GM12891 (cell line): ENCODE data around the gene MAD1L1.

Source experiments
- DNase-seq: peaks from one replicate; pipeline ENCODE4 v3.0.0; 2011; ENCODE audit warnings: low spot score; ENCODE audit not compliant: insufficient read length
- FAIRE-seq: peaks from 2 replicates; lab custom pipeline; 2011; peaks lifted over from hg19 to GRCh38; lab: Jason Lieb, UNC
- PAX5 ChIP-seq: IDR thresholded peaks from 2 replicates; pipeline ENCODE4 v1.6.1; 2011; ENCODE audit warnings: low read length, moderate library complexity, mild to moderate bottlenecking; ENCODE audit not compliant: insufficient read depth, severe bottlenecking
- POLR2A ChIP-seq: IDR thresholded peaks from 2 replicates; pipeline ENCODE4 v1.6.1; 2011; ENCODE audit warnings: low read depth, low read length, control low read depth
- POLR2AphosphoS5 ChIP-seq: IDR thresholded peaks from 2 replicates; pipeline ENCODE4 v1.6.1; 2011; ENCODE audit warnings: low read depth, low read length, control low read depth
- POU2F2 ChIP-seq: IDR thresholded peaks from 2 replicates; pipeline ENCODE4 v1.6.1; 2011; ENCODE audit warnings: low read depth, mild to moderate bottlenecking, control low read depth, low read length, moderate library complexity
- SPI1 ChIP-seq: IDR thresholded peaks from 2 replicates; pipeline ENCODE4 v1.6.1; 2011; ENCODE audit warnings: low read depth, low read length, control low read depth
- TAF1 ChIP-seq: IDR thresholded peaks from 2 replicates; pipeline ENCODE4 v1.6.1; 2011; ENCODE audit warnings: low read depth, low read length, control low read depth

Gene MAD1L1

GRCh38 chr7:1852517-1853430 is 380.0 kb downstream of the MAD1L1 start:
- TF ChIP-seq POLR2A = no peak
- no peak for TF ChIP-seq POU2F2
- FAIRE-seq = no peak
- DNase-seq = no peak

GRCh38 chr7:1851721-1852516 is 380.8 kb downstream of the MAD1L1 start:
- DNase-seq (no peak), FAIRE-seq (no peak)
- no peak for TF ChIP-seq SPI1

GRCh38 chr7:1850976-1851571 is 381.7 kb downstream of the MAD1L1 start:
- no peak for DNase-seq
- no peak for FAIRE-seq

GRCh38 chr7:1850111-1850975 is 382.4 kb downstream of the MAD1L1 start:
- FAIRE-seq (no peak), DNase-seq (no peak)
- TF ChIP-seq POU2F2 (no peak), POLR2A (no peak), SPI1 (no peak), TAF1 (no peak), POLR2AphosphoS5 (no peak), PAX5 (no peak)

More at GRCh38 chr7:1850976-1851571, 381.7 kb downstream of the MAD1L1 start:
- no peak for TF ChIP-seq POLR2A
- no peak for TF ChIP-seq SPI1
- no peak for TF ChIP-seq PAX5
- no peak for TF ChIP-seq POU2F2
- TF ChIP-seq POLR2AphosphoS5 = no peak
- TF ChIP-seq TAF1 = no peak

GRCh38 chr7:1849351-1850041 is 383.2 kb downstream of the MAD1L1 start:
- no peak for FAIRE-seq
- no peak for DNase-seq
- TF ChIP-seq POU2F2 = no peak
- no peak for TF ChIP-seq POLR2A
- no peak for TF ChIP-seq SPI1
- no peak for TF ChIP-seq PAX5
- no peak for TF ChIP-seq TAF1
- TF ChIP-seq POLR2AphosphoS5 = no peak

- no peak for FAIRE-seq
- TF ChIP-seq TAF1 (no peak), POU2F2 (no peak), POLR2A (no peak), POLR2AphosphoS5 (no peak), PAX5 (no peak), SPI1 (no peak)
- DNase-seq = no peak
These were observed 383.8 kb downstream of the MAD1L1 start for GRCh38 chr7:1848911-1849311.

GRCh38 chr7:1848013-1848640 is 384.6 kb downstream of the MAD1L1 start:
- TF ChIP-seq SPI1 = no peak
- TF ChIP-seq POLR2AphosphoS5 = no peak
- no peak for TF ChIP-seq POU2F2
- TF ChIP-seq POLR2A = no peak
- TF ChIP-seq PAX5 = no peak
- DNase-seq = no peak
- no peak for FAIRE-seq

GRCh38 chr7:1847260-1848001 is 385.3 kb downstream of the MAD1L1 start:
- no peak for TF ChIP-seq POLR2A
- TF ChIP-seq SPI1 = no peak
- no peak for TF ChIP-seq POU2F2
- TF ChIP-seq POLR2AphosphoS5 = no peak
- no peak for TF ChIP-seq PAX5
- TF ChIP-seq TAF1 = no peak
- FAIRE-seq (no peak), DNase-seq (no peak)
